Measurements from ENCODE around the gene DYSF. TPM values are rescaled to one million over a fixed set of nuclear protein-coding genes. Genes with fewer than 3 reads are reported as not detected.

Gene DYSF
- total RNA-seq, 2 experiments from 2014 or later = not detected

GRCh38 chr2:71672826-71673795 lies 219.8 kb downstream of the DYSF start:
- Histone ChIP-seq H3K4me3 (ENCODE audit: low read depth, low read length, poor library complexity, severe bottlenecking) (no peak overlapping the region), H3K79me2 (ENCODE audit: insufficient read depth, low read depth, low read length) (no peaks in the 10 kb centered on the region), H3K36me3 (ENCODE audit: insufficient read depth, low read length) (no peaks in the 10 kb centered on the region), H3K9me2 (ENCODE audit: insufficient read depth, low read length) (no peaks in the 10 kb centered on the region), H2AFZ (ENCODE audit: low read length) (no peak overlapping the region), H3K4me1 (ENCODE audit: insufficient read depth, low read length, poor library complexity, severe bottlenecking) (peaks cover 8% of the 10 kb centered on the region), H3K27ac (ENCODE audit: low read depth, low read length, poor library complexity, severe bottlenecking) (no peak overlapping the region), H4K20me1 (ENCODE audit: insufficient read depth, low read length) (no peaks in the 10 kb centered on the region), H3K4me2 (ENCODE audit: low read length) (no peak overlapping the region), H3K9me3 (ENCODE audit: low read length) (no peaks in the 10 kb centered on the region)
- POLR2A ChIA-PET = no interaction called here
- CTCF ChIA-PET (ENCODE audit: unreplicated experiment) = no interaction called here
- no peak for DNase-seq (ENCODE audit: low spot score)
- TF ChIP-seq CTCF (conservative IDR thresholded peaks at IDR 0.05; ENCODE audit: low read length) (no peak), EZH2phosphoT487 (IDR thresholded peaks at IDR 0.05; ENCODE audit: borderline replicate concordance, low read depth, low read length) (no peak)
- intact Hi-C loops (cut with micrococcal nuclease; ENCODE audit: unreplicated experiment) = no loop called here
- BruUV-seq (replicated peaks) = no TSS peak

- POLR2A ChIA-PET = no interaction called here
- H3K4me2 ChIP-seq (ENCODE audit: low read length) = no peak overlapping the region
- TF ChIP-seq EZH2phosphoT487 (IDR thresholded peaks at IDR 0.05; ENCODE audit: borderline replicate concordance, low read depth, low read length) = no peak
- no peak for TF ChIP-seq CTCF (conservative IDR thresholded peaks at IDR 0.05; ENCODE audit: low read length)
- intact Hi-C loops (cut with micrococcal nuclease; ENCODE audit: unreplicated experiment) = no loop called here
- H3K9me2 ChIP-seq (ENCODE audit: insufficient read depth, low read length) = no peaks in the 10 kb centered on the region
- H2AFZ ChIP-seq (ENCODE audit: low read length) = no peak overlapping the region
- BruUV-seq (replicated peaks) = no TSS peak
- CTCF ChIA-PET (ENCODE audit: unreplicated experiment) = no interaction called here
- DNase-seq (ENCODE audit: low spot score) = no peak
- peaks cover 8% of the 10 kb centered on the region for H3K4me1 ChIP-seq (ENCODE audit: insufficient read depth, low read length, poor library complexity, severe bottlenecking)
- no peaks in the 10 kb centered on the region for H3K9me3 ChIP-seq (ENCODE audit: low read length)
- no peaks in the 10 kb centered on the region for H3K79me2 ChIP-seq (ENCODE audit: insufficient read depth, low read depth, low read length)
- H3K36me3 ChIP-seq (ENCODE audit: insufficient read depth, low read length) = no peaks in the 10 kb centered on the region
- H3K27ac ChIP-seq (ENCODE audit: low read depth, low read length, poor library complexity, severe bottlenecking) = no peak overlapping the region
- no peak overlapping the region for H3K4me3 ChIP-seq (ENCODE audit: low read depth, low read length, poor library complexity, severe bottlenecking)
- H4K20me1 ChIP-seq (ENCODE audit: insufficient read depth, low read length) = no peaks in the 10 kb centered on the region
Measured at GRCh38 chr2:71674158-71674851, 220.9 kb downstream of the DYSF start.
